NK-92 (cell line): ENCODE data around the gene TGM3.

Experiments
- DNase-seq: peaks from one replicate; lab custom pipeline; 2025; ENCODE audit not compliant: unreplicated experiment; lab: John Stamatoyannopoulos, UW

TGM3 gene

DNA sequence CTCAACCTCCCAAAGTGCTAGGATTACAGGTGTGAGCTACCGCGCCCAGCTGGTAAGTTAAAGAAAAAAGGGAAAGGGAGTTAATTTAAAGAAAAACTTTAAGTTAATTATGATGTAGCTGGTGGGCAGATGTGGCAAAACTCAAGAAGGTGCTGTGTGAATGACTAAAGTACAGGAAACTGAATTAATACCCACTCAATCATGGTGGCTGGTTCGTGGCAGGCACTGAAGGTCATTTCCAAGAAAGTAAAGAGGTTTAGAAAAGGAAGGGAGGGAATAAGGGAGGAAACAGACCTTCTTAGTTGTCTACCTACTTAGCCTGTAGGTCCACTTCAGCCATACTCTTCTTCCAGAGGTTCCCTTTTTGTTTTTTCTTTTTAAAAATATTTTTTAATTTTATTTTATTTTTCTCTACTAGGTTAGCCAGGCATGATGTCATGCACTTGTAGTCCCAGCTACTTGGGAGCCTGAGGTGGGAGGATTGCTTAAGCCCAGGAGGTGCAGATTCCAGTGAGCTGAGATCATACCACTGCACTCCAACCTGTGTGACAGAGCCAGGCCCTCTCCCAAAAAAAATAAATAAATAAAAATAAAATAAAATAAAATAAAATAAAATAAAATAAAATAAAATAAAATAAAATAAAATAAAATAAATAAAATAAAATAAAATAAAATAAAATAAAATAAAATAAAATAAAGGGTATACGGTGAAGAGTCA, 11.9 kb upstream of the TGM3 start:
- no peak for DNase-seq

DNA sequence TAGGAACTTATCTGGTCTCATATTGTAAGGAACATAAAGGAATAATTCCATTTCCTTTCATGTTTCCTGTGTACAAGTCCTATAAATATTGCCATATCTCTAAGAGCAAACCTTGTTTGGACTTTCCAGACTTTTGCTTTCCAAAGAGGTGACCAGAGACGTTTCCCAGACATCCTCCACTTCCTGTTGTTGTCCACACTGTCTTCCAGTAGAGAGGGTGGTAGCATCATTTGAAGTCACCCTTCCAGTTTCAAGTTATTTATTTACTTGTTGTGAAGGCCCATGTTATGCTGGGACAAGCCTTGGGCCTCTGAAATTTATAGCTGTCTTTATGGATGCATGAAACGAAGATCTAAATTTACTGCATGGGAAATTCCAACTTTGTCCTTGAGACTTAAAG, 10.6 kb upstream of the TGM3 start:
- no peak for DNase-seq

DNA sequence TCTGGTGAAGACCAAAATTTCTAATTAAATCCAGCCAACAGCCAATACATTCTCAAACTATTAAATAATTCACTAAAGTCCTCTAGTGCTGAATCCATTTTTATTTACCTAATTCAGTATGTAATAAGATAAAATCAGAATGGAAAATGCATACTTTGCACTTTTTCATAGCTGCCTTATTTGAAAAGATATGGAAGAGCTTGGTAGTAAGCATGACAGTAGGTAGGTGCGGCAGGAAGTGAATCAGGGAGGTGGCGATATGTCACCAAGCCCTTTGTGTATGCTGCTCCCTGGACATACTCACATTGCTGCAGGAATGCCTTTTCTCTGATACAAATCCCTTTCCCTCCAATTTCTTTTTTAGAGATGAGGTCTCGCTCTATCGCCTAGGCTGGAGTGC, 10.2 kb upstream of the TGM3 start:
- no peak for DNase-seq

DNA sequence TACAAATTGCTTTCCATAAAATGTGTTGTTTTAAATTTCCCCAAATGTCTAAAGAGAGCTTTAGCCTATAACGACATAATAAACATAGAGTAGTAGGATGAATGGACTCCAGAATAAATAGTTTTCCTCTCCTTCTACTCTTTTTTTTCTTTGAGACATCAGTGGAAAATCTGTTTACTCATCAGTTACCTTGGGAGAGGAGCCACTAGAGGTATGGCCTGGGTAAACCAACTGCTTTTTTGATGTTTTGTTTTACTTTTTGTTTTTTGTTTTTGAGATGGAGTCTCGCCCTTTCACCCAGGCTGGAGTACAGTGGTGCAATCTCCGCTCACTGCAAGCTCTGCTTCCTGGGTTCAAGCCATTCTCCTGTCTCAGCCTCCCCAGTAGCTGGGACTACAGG, 8.3 kb upstream of the TGM3 start:
- DNase-seq: no peak

DNA sequence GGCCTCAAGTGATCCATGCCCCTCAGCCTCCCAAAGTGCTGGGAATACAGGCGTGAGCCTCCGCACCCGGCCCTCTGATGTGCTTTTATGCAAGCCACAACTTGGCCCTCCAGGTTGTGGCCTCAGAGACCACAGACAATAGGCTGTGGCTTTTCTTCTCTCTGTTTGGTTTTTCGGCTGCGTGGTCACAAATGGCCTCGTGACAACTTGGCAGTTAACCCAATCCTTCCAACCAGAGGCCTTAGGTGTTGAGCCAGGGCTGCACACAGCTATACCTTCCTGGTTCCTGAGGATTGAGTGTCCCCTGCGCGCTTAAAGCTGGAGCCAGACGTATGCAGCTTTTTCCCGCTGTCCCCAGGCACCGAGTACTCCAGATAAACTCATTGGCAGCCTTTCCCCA, 6.3 kb upstream of the TGM3 start:
- DNase-seq: no peak

DNA sequence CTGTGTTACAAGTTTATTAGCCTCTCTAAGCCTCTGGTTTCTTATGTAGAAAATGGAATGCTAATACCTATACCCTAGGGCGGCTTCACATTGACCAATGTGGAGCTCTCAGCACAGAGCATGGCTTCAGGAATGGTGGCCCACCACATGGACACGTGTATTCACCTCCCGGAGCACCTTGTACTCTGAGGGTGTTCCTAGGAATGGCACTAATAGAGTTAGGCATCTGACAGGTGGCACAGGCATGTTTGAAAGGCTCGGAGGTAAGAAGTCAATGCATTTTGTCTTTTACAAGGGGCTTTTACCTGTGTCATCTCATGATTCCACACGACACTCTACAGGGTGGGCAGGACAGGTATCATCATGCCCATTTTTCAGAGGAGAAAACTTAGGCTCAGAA, 5.3 kb upstream of the TGM3 start:
- no peak for DNase-seq

DNA sequence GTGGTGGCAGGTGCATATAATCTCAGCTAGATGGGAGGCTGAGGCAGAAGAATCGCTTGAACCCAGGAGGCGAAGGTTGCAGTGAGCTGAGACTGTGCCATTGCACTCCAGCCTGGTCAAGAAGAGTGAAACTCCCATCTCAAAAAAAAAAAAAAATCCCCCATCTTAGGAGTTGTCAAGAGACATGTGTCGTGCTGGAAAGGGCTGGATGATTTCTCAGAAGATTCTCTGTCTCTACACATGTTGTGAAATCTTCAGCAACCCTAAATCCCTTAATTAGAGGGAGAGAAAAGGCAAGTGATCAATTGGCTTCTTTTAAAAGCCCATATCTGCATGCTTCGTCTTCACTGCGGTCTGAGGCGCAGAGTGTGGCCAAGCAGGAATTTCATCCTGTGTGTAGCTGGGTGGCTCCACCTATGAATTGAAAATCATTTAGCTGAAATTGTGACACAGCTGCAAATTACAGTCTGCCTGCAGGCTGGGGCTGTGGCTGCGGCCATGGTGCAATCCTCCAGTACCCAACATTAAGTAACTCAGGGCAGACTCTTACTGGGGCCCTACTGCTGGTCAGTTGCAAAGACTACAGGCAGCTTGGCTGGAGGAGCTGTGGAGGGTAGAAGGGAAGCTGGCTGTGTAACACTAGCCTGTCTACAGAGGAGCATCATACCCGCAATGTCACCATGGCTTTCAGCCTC, 3.2 kb upstream of the TGM3 start:
- no peak for DNase-seq

DNA sequence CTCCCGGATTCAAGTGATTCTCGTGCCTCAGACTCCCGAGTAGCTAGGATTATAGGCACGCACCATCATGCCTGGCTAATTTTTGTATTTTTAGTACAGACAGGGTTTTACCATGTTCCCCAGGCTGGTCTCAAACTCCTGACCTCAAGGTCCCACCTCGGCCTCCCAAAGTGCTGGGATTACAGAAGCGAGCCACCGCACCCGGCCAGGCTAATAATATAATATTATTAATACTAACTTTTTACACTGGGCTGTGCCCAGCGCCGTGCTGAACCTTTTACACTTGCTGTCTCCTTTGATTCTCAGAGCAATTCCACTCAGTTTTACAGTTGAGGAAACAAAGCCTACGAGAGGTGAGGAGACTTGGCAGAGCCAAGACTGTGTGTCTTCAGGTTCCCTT, 2.3 kb upstream of the TGM3 start:
- DNase-seq: no peak

DNA sequence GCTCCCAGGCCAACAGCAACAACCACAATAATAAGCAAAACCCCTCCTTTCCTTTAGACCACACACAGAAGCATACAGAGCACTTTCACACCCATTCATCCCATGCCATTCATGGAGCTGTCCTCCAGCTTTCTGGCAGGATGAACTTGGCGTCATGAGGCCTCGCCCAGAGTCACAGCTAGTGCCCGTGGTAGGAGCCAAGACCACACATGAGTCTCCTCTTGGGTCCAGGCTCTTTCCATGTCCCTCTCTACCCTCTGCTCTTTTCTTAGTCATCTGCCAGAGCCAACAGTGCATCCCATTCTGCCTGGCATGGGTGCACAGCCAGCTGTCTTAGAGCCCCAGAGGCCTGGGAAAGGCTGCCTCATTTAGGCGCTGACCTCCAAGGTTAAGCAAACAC, 1.8 kb upstream of the TGM3 start:
- DNase-seq: no peak

DNA sequence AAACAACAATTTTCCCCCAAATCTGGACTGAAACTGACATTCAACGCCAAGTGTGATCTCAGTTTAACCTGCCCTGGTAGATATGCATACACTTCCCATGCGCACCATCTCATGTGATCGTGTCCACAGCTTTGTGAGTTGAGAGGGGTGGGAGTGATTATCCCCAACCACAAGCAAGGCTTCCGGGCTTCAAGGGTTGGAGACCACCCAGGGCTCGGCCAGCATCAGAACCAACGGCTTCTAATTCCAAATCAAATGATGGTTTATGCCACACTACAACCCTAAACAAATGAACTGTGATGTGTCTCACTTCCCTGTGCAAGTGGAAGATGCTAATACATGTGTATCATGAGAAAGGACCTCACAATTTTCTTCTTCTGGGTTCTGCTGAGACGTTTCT, 515 bp upstream of the TGM3 start:
- DNase-seq: no peak

DNA sequence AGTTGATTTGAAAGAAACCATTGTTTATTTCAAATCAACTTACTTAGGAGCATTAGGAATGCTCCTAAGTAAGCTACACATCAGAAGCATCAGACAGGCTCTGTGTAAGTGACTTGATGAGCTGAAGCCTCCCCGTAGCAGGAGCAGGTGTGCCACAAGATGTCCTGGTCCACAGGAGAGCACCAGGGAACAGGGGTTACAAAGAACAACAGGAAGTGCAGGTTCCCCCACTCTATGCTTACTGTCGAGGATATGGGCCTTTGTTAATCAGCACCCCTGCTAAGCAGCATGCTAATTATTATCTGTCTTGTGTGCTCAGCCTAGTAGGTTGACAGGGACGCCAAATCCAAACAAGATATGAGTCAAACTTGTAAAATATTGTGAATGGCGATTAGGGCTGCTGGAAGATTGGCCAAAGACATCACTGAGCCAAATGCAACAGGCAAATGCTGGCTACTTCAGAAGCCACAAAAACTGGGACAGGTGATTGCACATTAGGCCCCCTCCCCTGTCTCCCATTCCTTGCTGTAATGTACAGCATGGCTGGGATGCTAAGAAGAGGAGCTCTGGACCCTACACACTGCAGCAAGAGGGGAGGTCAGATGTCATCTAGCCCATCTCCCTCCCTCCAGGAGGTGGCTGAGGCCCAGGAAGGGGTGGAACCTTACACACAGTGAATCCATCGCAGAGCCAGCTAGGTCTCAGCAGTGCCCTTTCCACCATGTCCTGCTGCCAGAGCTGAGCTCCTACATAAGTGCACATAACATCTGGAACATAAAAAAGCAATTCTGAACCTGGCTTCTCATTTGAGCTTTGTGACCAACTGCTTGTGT, 939 bp downstream of the TGM3 start:
- DNase-seq: no peak

DNA sequence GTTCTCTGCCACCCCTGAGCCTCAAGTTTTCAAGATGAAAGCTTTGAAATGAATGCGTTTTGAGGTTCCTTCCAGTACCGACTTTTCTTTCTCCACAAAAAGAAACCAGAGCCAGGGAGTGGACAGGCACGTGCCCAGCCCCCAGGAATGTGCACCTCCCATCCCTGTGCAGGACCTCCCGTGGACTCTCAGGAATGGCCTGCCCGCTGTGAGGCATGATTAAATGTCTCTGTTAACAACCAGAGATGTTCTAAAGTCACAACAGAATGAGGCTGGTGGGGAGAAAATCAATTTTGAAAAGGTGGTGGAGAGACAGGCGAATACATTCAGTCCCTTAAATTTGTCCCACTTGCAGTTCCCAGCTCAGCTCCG, 1.5 kb downstream of the TGM3 start:
- DNase-seq: no peak

DNA sequence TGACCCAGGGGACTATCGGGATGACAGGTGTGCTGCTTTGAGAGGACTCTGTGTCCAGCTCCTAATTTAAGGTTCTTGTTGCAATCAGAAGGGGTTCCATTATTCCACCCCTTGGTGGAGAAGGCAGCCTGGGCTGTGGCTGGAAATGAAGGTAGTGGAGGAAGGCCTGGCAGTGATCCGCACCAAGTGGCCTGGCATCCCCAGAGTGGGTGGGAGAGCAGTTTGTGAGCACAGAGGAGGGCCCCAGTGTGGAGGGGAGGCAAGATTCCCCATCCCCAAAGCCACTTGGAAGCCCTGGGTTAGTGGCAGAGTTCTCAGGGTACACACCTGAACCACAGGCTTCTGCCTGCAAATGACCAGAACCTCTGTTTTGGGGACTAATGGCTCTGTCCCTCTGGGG, 2.3 kb downstream of the TGM3 start:
- DNase-seq: no peak

DNA sequence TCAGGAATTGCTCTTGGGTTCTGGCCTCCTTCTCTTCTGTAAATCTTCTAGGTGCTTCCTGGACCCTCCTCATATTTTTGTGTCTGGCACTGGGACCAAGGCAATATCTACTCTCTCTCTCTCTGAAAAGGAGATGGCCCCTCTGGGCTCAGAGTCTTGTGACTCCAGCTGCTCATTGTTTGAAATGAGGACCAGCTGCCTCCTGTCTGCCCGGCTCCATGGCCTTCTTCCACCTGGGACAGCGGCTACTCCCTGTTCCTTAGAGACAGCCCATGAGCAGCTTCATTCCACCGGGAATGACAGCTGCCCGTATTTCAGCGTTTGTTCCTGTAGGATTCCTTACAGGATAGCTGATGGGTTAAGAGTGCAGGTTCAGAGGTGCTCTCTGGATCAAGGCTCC, 2.9 kb downstream of the TGM3 start:
- no peak for DNase-seq

DNA sequence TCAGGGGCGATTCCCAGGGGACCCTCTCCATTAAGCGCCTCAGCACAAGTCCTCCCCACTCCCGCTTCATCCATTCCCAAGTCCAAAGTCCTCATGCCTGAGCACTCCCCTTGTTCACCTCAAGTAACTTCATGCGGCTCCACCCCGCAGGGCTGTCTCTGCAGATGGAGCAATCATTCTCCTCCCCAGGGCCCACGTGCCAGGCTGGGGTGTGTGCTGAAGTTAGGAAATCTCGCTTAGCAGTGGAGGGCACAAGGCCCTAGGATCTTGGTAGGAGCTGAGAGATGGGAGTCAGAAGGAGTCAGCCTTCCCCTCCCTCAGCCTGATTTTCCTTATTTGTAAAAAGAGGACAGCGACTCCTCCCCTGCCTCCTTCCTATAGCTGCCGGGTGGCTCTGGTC, 3.5 kb downstream of the TGM3 start:
- no peak for DNase-seq

DNA sequence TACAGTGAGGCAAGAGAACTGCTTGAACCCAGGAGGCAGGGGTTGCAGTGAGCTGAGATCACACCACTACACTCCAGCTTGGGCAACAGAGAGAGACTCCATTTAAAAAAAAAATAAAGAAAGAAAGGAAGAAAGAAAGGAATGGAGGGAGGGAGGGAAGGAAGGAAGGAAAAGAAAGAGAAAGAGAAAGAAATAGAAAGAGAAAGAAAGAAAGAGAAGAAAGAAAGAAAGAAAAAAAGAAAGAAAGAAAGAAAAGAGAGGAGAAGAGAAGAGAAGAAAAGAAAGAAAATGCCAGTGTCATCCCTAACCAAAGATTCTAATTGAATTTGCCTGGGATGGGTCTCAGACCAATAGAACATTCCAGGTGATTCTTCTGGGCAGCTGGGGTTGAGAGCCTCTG, 4.2 kb downstream of the TGM3 start:
- DNase-seq: no peak

DNA sequence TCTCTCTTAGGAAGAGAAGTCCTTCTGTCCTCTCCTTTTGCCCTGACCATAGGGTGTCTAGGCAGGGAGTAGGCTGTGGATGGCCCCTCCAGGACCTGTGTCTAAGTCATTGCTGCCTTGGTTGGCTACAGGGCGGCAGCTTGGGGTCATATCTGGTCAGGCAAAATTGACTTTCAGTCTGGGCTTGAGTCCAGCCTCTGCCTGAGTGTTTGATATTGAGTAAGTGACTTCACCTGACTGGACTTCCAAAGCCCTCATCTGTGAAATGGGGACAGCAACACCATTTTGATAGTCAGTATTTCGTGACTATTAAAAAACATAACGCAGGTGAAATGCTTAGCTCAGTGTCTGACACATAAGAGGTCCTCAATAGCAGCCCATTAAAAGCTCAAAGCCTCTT, 4.6 kb downstream of the TGM3 start:
- no peak for DNase-seq

DNA sequence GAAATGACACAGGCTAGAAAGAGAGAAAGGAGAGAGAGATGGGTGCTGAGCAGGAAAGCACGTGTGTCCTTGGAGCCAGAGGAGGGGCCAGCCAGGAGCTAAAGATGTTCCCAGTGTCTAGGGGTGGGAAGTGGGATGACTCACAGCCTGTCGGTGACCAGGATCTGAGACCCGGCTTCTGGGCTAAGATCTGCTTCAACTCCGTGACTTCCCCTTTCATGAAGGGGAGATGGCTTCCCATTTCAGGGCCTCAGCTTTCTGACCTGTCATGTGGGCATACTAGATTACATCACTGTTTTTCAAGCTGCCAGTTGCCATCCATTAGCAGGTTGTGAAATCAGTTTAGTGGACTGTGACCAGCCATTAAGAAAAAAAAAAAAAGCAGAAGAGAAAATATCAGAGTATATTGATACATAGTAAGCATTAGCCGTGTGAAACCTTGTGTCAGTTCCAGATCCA, 5.4 kb downstream of the TGM3 start:
- no peak for DNase-seq

DNA sequence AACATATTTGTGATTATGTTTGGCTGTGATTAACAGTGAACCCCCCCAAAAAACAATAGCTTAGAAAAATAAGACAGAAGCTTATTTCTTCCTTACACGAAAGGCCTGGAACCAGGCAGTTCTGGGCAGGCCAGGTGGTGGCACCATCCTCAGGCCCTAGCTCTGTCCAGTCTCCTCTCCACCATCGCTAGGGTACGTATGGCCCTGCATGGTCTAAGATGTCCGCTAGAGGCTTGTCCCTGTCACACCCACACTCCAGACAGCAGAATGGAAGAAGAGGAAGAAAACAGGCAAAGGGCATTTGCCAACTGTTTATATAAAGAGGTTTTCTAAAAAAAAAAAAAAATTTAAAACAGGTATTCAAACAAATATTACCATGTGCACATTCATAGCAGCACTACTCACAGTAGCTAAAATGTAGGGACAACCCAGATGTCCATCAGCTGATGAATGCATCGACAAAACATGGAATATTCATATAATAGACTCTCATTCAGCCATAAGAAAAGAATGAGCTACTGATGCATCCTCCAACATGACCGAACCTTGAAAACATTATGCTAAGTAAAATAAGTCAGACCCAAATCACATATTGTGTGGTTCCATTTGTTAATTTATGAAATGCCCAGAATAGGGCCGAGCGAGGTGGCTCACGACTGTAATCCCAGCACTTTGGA, 6.7 kb downstream of the TGM3 start:
- DNase-seq: no peak

DNA sequence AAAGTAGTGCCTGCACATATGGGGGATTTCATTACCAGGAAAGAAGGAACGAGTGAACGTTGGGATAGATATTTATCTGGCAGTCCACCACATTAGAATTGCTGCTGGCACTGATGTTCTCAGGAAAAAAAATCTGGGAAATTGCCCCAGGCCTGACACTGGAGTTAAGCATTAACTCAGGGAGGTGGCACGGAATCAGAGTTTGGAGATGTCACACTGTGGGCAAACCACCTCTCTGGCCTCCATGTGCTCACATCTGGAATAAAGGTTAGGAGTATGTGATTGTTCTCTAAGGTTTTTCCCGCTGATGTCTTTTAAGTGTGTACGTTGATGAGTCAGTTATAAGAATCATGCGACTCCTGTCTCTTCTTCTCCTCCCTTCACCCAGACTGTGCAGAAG, 7.9 kb downstream of the TGM3 start:
- no peak for DNase-seq

DNA sequence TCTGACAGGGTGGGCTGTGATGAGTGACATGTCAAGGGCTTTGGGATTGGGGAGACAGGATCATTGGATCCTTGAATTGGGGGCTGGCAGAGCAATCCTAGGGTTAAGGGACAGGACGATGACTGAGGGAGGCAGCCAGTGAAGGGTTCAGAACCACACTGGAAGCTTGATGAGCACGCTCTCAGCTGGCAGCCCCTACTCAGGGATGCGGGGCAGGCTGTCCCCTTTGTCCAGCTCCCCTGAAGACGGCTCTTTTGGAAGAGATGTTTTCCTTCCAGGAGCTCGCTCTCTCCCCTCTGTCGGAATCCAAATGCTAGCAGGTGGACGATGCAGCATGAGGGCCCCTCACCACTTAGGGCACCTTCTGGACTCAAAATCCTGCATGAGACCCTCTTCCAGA, 8.4 kb downstream of the TGM3 start:
- DNase-seq: no peak

DNA sequence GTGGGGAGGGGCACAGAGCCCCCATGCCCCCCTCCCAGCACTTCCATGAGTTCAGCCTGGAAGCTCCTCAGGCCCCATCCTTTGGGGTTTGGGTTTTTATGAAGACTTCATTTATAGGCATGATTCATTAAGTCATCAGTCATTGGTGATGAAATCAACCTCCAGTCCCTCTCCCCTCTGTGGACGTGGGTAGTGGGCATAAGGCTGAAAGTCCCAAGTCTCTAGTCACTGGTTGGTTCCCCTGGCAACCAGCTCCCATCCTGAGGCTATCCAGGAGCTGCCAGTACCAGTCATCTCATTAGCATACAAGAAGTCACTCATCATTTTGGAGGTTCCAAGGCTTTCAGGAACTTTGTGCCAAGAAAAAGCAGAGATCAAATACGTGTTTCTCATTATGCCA, 9.2 kb downstream of the TGM3 start:
- DNase-seq: no peak
